PC-3 (cell line): ENCODE data around the gene ANKRD9.

Experiments used
- EZH2 ChIP-seq: fragments of 300-600 bp; sonication (generic); IDR thresholded peaks from one replicate; pipeline ENCODE4 v1.6.1; 2017; ENCODE audit warnings: antibody characterized with exemption, mild to moderate bottlenecking, low read length; ENCODE audit not compliant: unreplicated experiment
- EZH2phosphoT487 ChIP-seq: fragments of 300-600 bp; sonication (generic); IDR thresholded peaks from 2 replicates; pipeline ENCODE4 v1.6.1; 2018; ENCODE audit warnings: mild to moderate bottlenecking, antibody characterized with exemption, low read length, borderline replicate concordance

DNA sequence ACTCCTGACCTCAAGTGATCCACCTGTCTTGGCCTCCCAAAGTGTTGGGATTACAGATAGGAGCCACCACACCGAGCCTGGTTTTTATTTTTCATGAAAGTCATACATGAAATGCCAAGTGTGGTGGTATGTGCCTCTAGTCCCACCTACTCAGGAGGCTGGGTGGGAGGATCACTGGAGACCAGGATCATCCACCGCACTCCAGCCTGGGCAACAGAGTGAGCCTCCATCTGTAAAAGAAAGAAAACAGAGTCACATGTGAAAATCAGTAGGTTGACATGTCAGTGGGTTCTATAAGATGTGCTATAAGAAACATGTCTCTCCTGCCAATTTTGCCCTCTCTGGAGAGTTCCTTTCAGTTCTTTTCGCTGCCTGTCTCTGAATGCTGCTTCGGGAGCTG lies 28.2 kb downstream of the ANKRD9 start:
- TF ChIP-seq EZH2phosphoT487, result no peak
- TF ChIP-seq EZH2, result no peak
